OCI-LY1 (cell line): ENCODE data around the gene ERP44.

Source experiments
- H2AFZ ChIP-seq: fragments of 200-600 bp; sonication (generic), shearing (Covaris generic); 2 replicates; pipeline ENCODE4 v1.6.0; 2014; ENCODE audit warnings: antibody characterized with exemption, mild to moderate bottlenecking, low read length
- H3F3A ChIP-seq: fragments of 200-600 bp; sonication (generic), shearing (Covaris generic); 2 replicates; pipeline ENCODE4 v1.6.0; 2014; ENCODE audit warnings: mild to moderate bottlenecking, antibody characterized with exemption, low read length, moderate library complexity; ENCODE audit not compliant: insufficient read depth
- H3K27ac ChIP-seq: fragments of 200-600 bp; sonication (generic); 2 replicates; pipeline ENCODE4 v1.5.1; 2014; ENCODE audit warnings: low read length, mixed run types, mild to moderate bottlenecking, low read depth; ENCODE audit not compliant: poor library complexity, severe bottlenecking
- H3K27me3 ChIP-seq: fragments of 200-600 bp; sonication (generic); 2 replicates; pipeline ENCODE4 v1.6.0; 2014; ENCODE audit warnings: antibody characterized with exemption, mild to moderate bottlenecking, low read length, moderate library complexity; ENCODE audit not compliant: insufficient read depth
- H3K36me3 ChIP-seq: fragments of 200-600 bp; sonication (generic); 2 replicates; pipeline ENCODE4 v1.6.1; 2014; ENCODE audit warnings: mild to moderate bottlenecking, antibody characterized with exemption, low read length, moderate library complexity, mixed read lengths; ENCODE audit not compliant: insufficient read depth
- H3K4me1 ChIP-seq: fragments of 200-600 bp; sonication (generic); 2 replicates; pipeline ENCODE4 v1.5.1; 2014; ENCODE audit warnings: mild to moderate bottlenecking, low read length, moderate library complexity; ENCODE audit not compliant: insufficient read depth, severe bottlenecking
- H3K4me2 ChIP-seq: fragments of 200-600 bp; sonication (generic), shearing (Covaris generic); 2 replicates; pipeline ENCODE4 v1.6.1; 2014; ENCODE audit warnings: low read length
- H3K4me3 ChIP-seq: fragments of 200-600 bp; sonication (generic); 2 replicates; pipeline ENCODE4 v1.5.1; 2014; ENCODE audit warnings: low read length, low read depth, mild to moderate bottlenecking, mixed read lengths; ENCODE audit not compliant: poor library complexity, severe bottlenecking
- H3K79me2 ChIP-seq: fragments of 200-600 bp; shearing (Covaris generic); 2 replicates; pipeline ENCODE4 v1.6.1; 2016; ENCODE audit warnings: mixed run types, low read length, mixed read lengths; ENCODE audit not compliant: insufficient read depth
- H3K9ac ChIP-seq: fragments of 200-600 bp; sonication (generic), shearing (Covaris generic); 2 replicates; pipeline ENCODE4 v1.6.1; 2014; ENCODE audit warnings: mild to moderate bottlenecking, low read length, mixed read lengths
- H3K9me2 ChIP-seq: fragments of 200-600 bp; sonication (generic), shearing (Covaris generic); 2 replicates; pipeline ENCODE4 v1.6.1; 2014; ENCODE audit warnings: low read depth, mild to moderate bottlenecking, low read length, mixed read lengths
- H3K9me3 ChIP-seq: fragments of 200-600 bp; shearing (Covaris generic); 2 replicates; pipeline ENCODE4 v1.6.1; 2014; ENCODE audit warnings: low read length, mixed read lengths
- H4K20me1 ChIP-seq: fragments of 200-600 bp; sonication (generic), shearing (Covaris generic); 2 replicates; pipeline ENCODE4 v1.6.0; 2016; ENCODE audit warnings: mild to moderate bottlenecking, low read length; ENCODE audit not compliant: insufficient read depth
- CTCF ChIP-seq: fragments of 200-600 bp; sonication (generic), shearing (Covaris generic); IDR thresholded peaks from 2 replicates; pipeline ENCODE4 v1.5.1; 2017; ENCODE audit warnings: mild to moderate bottlenecking, antibody characterized with exemption, low read length, moderate library complexity, mixed read lengths
- EZH2 ChIP-seq: fragments of 200-600 bp; sonication (generic), shearing (Covaris generic); IDR thresholded peaks from 2 replicates; pipeline ENCODE4 v1.8.0; 2017; ENCODE audit warnings: borderline replicate concordance, mixed run types, mild to moderate bottlenecking, antibody characterized with exemption, low read length, moderate library complexity, mixed read lengths

Gene ERP44

DNA sequence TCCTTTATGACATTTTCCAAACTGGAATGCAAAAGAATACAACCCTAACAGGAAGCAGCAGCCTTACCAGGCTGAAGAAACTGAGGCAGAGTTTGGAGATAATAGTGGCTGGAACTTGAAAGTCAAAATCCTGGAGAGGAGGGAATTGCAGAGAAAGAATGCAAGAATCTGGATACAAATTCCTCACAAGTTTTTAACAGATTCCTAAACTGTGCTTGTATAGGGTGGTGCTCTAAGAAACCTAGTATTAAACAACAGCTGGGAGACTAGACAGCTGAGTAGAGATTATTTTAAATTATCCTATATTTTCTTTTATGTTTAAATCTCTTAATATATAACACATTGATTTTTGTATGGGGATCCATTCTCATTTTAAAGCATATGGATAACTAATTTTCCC, 31.0 kb upstream of the ERP44 start:
- Histone ChIP-seq H3K9me2 (no peaks in the 10 kb centered on the region), H3K4me2 (no peak overlapping the region), H3F3A (no peaks in the 10 kb centered on the region), H3K27ac (no peak overlapping the region), H2AFZ (no peak overlapping the region), H4K20me1 (no peaks in the 10 kb centered on the region), H3K4me1 (no peaks in the 10 kb centered on the region), H3K4me3 (no peak overlapping the region), H3K79me2 (no peaks in the 10 kb centered on the region), H3K27me3 (no peaks in the 10 kb centered on the region), H3K9me3 (no peaks in the 10 kb centered on the region), H3K9ac (no peak overlapping the region), H3K36me3 (peaks cover 12% of the 10 kb centered on the region)
- TF ChIP-seq EZH2 (no peak), CTCF (no peak)

- no peak overlapping the region for H3K4me2 ChIP-seq
Observed at GRCh38 chr9:100126423-100126822, 27.6 kb upstream of the ERP44 start.

GRCh38 chr9:100125910-100126309, 27.1 kb upstream of the ERP44 start:
- Histone ChIP-seq H3K9me3 (no peaks in the 10 kb centered on the region; the same call in 1 of the 2 replicates), H3K4me3 (no peak overlapping the region), H3K27ac (no peak overlapping the region), H2AFZ (no peak overlapping the region), H3F3A (no peaks in the 10 kb centered on the region), H3K4me1 (no peaks in the 10 kb centered on the region), H4K20me1 (no peaks in the 10 kb centered on the region), H3K4me2 (no peak overlapping the region), H3K79me2 (no peaks in the 10 kb centered on the region), H3K27me3 (no peaks in the 10 kb centered on the region), H3K36me3 (peaks cover 11% of the 10 kb centered on the region), H3K9ac (no peak overlapping the region), H3K9me2 (no peaks in the 10 kb centered on the region)
- no peak for TF ChIP-seq CTCF
- no peak for TF ChIP-seq EZH2

More at GRCh38 chr9:100126423-100126822, 27.6 kb upstream of the ERP44 start:
- H3F3A ChIP-seq, result no peaks in the 10 kb centered on the region
- no peak overlapping the region for H2AFZ ChIP-seq
- H4K20me1 ChIP-seq, result no peaks in the 10 kb centered on the region
- no peaks in the 10 kb centered on the region; the same call in 1 of the 2 replicates for H3K9me3 ChIP-seq
- no peak for TF ChIP-seq CTCF
- TF ChIP-seq EZH2, result no peak
- no peak overlapping the region for H3K4me3 ChIP-seq
- H3K79me2 ChIP-seq, result no peaks in the 10 kb centered on the region
- H3K9ac ChIP-seq, result no peak overlapping the region
- H3K36me3 ChIP-seq, result peaks cover 11% of the 10 kb centered on the region
- H3K27ac ChIP-seq, result no peak overlapping the region
- no peaks in the 10 kb centered on the region for H3K4me1 ChIP-seq
- H3K9me2 ChIP-seq, result no peaks in the 10 kb centered on the region
- H3K27me3 ChIP-seq, result no peaks in the 10 kb centered on the region
